ENCODE measurements around the gene PTH. TPM values are rescaled to one million over a fixed set of nuclear protein-coding genes. Genes with fewer than 3 reads are reported as not detected.

The PTH gene
- polyA plus RNA-seq, 6 donors from 2014 or later: not detected

Other genes starting within 250 kb of the PTH start
- gene BMAL1, start 218.2 kb downstream of the PTH start, polyA plus RNA-seq (ENCODE audit: low read depth in 6 of 6): 1 to 10 TPM; 3.7 to 6.5 (median 4.6) TPM
- gene BTBD10, start 32.8 kb downstream of the PTH start, polyA plus RNA-seq (ENCODE audit: low read depth in 6 of 6): 10 to 100 TPM in 5 of 6 donors, 1 to 10 TPM in 1; 7.4 to 17.8 (median 12.6) TPM
- 10 to 100 TPM in 4 of 6 donors, 1 to 10 TPM in 1, under 1 TPM in 1; 0.14 to 16.1 (median 11.8) TPM for gene FAR1, start 172.7 kb upstream of the PTH start, polyA plus RNA-seq (ENCODE audit: low read depth in 6 of 6)